ENCODE results near the gene OAF. TPM values are rescaled to one million over a fixed set of nuclear protein-coding genes. Genes with fewer than 3 reads are reported as not detected.

Gene OAF
- 13.6 TPM for total RNA-seq

DNA sequence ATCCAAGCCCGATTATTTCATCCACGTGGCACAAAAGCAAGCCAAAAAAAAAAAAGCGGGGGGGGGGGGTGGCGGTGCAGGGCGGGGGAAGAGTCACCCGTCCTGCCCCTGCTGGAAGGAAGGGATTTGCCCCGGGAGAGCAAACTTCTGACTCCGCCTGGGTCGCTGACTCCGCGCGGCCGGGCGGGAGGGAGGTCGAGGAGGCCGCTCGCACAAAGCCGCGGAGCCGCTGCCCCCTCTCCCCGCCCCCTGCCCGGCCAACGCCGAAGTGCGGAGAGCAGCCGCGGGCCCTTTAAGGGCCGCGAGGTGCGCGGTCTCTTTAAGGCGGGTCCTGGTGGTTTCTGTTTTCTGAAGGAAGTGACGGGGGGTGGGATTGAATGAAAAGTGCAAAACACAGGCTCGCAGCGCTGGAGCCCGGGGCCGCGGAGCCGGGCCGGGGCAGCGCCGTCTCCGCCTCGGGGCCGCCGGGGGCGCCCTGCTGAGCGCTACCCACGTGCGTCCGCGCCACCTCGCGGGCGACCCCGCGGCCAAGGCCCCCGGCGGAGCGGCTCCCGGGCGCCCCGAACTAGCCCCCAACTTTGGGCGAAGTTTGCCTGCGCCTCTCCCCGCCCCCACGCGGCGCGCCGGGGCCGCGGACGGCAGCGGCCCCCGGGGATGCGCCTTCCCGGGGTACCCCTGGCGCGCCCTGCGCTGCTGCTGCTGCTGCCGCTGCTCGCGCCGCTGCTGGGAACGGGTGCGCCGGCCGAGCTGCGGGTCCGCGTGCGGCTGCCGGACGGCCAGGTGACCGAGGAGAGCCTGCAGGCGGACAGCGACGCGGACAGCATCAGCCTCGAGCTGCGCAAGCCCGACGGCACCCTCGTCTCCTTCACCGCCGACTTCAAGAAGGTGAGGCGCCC is at the start of gene OAF:
OAF (plus strand) TSS at position 407 of the 896 bp plus-strand sequence; CDS start at position 655, 248 bp downstream.
- no peaks in the 10 kb centered on the region for H3K9me3 ChIP-seq (ENCODE audit: control insufficient read depth in 3 of 3, low read length in 3 of 3)
- peaks cover 2 to 42% (median 6%) of the 10 kb centered on the region in 3 donors for H3K27me3 ChIP-seq (ENCODE audit: control insufficient read depth in 3 of 3, insufficient read depth in 3 of 3, low read length in 3 of 3)
- H3K36me3 ChIP-seq (ENCODE audit: control insufficient read depth in 3 of 3, insufficient read depth in 3 of 3, low read length in 3 of 3): peaks cover 0 to 6% (median 3%) of the 10 kb centered on the region in 3 donors
- H3K27ac ChIP-seq (ENCODE audit: low read depth, low read length): peak within 1 kb of the TSS; percentile 60
- H3K9ac ChIP-seq (ENCODE audit: low read depth in 1 of 3, low read length in 3 of 3): peak within 1 kb of the TSS; percentile 59 to 82 (median 74)
- peaks cover 36 to 47% (median 40%) of the 10 kb centered on the region in 3 donors for H3K4me1 ChIP-seq (ENCODE audit: control insufficient read depth in 3 of 3, insufficient read depth in 3 of 3, low read length in 3 of 3)
- H3K4me3 ChIP-seq (ENCODE audit: low read length in 3 of 3): peak within 1 kb of the TSS; percentile 69 to 82 (median 73)

DNA sequence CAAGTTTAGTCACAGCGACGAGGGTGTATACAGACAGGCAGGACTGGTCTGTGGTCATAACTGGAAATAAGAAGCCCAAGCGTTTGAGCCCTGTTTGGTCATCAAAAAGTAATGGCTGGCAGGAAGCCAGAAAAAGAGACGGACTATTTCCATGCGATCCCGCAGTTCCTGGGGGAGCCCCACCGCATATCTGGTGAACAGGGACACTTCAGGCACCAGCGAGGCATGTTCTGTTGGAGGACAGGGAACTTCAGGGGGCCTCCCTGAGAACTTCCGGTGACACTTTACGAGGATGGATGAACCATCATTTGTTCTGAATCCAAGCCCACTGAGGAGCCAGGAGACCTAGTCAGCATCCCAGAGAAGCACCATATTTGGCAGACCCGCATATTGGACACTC is 43.2 kb upstream of the OAF start:
- Histone ChIP-seq H3K27ac (ENCODE audit: low read depth, low read length) (no peak overlapping the region), H3K27me3 (ENCODE audit: control insufficient read depth in 3 of 3, insufficient read depth in 3 of 3, low read length in 3 of 3) (peaks cover 36 to 59% (median 47%) of the 10 kb centered on the region in 3 donors), H3K4me1 (ENCODE audit: control insufficient read depth in 3 of 3, insufficient read depth in 3 of 3, low read length in 3 of 3) (peaks cover 14 to 22% (median 16%) of the 10 kb centered on the region in 3 donors), H3K9ac (ENCODE audit: low read depth in 1 of 3, low read length in 3 of 3) (no peak overlapping the region), H3K9me3 (ENCODE audit: control insufficient read depth in 3 of 3, low read length in 3 of 3) (no peaks in the 10 kb centered on the region), H3K36me3 (ENCODE audit: control insufficient read depth in 3 of 3, insufficient read depth in 3 of 3, low read length in 3 of 3) (no peaks in the 10 kb centered on the region), H3K4me3 (ENCODE audit: low read length in 3 of 3) (no peak overlapping the region)

DNA sequence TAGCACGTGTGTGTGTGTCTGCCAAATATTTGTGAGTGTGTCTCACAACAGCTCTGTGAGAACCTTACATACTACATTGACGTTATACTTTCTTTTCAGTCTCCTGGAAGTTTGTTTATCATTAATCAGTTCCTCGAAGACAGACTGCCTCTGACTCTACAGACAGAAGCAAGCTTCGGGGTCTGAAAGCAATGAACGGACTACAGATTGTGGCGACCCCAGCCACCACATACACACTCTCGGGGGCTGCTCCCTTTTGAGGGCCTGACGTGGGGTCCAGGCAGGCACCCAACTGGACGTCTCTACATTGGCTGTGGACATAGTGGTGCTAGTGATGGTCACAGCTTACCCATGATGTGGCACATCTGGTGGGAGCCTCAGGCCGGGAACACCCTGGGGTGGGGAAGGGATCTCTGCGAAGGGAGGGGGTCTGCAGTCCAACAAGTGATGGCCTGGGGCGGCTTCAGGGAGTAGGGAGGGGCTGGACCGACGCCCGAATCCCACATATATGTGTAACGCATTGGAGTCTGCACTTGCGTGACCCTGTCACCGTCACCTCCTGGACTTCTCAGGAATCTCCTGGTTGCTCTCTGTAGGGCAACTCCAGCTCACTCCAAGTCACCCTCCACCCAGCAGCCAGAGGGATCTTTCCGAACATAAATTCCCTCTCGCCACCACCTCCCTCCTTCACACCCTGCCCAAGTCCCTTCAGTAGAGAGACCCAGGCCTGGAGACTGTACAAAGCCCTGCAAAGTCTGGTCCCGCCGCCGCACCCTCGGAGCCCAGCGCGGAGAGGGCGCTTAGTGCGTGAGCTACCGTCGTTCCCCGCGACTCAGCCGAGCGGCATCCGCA is 42.5 kb upstream of the OAF start:
- Histone ChIP-seq H3K27ac (ENCODE audit: low read depth, low read length) (no peak overlapping the region), H3K9ac (ENCODE audit: low read depth in 1 of 3, low read length in 3 of 3) (peak overlapping the region in 1 of 3 donors; percentile 72)

DNA sequence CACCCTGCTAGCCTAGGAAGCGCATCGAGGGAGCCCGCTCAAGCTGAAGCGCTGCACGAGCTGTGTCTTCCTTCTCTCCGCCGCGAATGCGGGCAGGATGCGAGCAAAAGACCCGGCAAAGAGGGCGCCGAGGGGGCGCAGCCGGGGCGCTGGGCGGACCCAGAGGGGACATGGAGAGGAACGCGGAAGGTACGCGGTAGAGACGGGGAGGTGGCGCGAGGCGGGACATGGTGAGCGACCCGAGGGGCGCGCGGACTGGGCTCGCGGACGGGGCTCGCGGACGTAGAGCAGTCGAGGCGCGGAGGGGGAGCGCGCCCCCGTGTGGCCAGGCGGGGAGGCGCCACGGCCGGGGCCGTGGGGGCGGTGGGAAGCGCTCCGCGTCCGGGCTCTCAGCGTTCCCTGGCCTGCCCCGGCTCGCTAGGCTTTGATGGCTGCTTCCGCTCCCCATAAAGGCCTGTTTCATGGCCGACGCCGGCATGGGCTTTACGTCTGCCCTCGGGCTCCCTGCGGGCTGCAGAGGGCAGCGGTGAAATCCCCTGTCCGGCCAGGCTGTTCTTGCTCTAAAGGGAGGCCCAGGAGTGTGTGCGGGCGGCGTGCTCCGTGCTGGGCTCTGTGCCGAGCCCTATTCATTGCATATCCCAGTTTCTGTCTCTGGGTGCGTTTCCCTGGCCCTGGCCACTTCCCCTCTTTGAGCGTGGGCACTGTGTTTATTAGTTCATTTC is 41.7 kb upstream of the OAF start:
- Histone ChIP-seq H3K4me1 (ENCODE audit: control insufficient read depth in 3 of 3, insufficient read depth in 3 of 3, low read length in 3 of 3) (peaks cover 14 to 24% (median 17%) of the 10 kb centered on the region in 3 donors), H3K27me3 (ENCODE audit: control insufficient read depth in 3 of 3, insufficient read depth in 3 of 3, low read length in 3 of 3) (peaks cover 43 to 68% (median 48%) of the 10 kb centered on the region in 3 donors), H3K36me3 (ENCODE audit: control insufficient read depth in 3 of 3, insufficient read depth in 3 of 3, low read length in 3 of 3) (no peaks in the 10 kb centered on the region), H3K4me3 (ENCODE audit: low read length in 3 of 3) (peak overlapping the region; percentile 58 to 66 (median 65)), H3K27ac (ENCODE audit: low read depth, low read length) (no peak overlapping the region), H3K9ac (ENCODE audit: low read depth in 1 of 3, low read length in 3 of 3) (peak overlapping the region in 1 of 3 donors; percentile 72), H3K9me3 (ENCODE audit: control insufficient read depth in 3 of 3, low read length in 3 of 3) (no peaks in the 10 kb centered on the region)

More for the DNA sequence above, 42.5 kb upstream of the OAF start:
- Histone ChIP-seq H3K27me3 (ENCODE audit: control insufficient read depth in 3 of 3, insufficient read depth in 3 of 3, low read length in 3 of 3) (peaks cover 40 to 64% (median 48%) of the 10 kb centered on the region in 3 donors), H3K4me1 (ENCODE audit: control insufficient read depth in 3 of 3, insufficient read depth in 3 of 3, low read length in 3 of 3) (peaks cover 14 to 24% (median 17%) of the 10 kb centered on the region in 3 donors), H3K4me3 (ENCODE audit: low read length in 3 of 3) (peak overlapping the region; percentile 58 to 66 (median 65)), H3K36me3 (ENCODE audit: control insufficient read depth in 3 of 3, insufficient read depth in 3 of 3, low read length in 3 of 3) (no peaks in the 10 kb centered on the region), H3K9me3 (ENCODE audit: control insufficient read depth in 3 of 3, low read length in 3 of 3) (no peaks in the 10 kb centered on the region)

DNA sequence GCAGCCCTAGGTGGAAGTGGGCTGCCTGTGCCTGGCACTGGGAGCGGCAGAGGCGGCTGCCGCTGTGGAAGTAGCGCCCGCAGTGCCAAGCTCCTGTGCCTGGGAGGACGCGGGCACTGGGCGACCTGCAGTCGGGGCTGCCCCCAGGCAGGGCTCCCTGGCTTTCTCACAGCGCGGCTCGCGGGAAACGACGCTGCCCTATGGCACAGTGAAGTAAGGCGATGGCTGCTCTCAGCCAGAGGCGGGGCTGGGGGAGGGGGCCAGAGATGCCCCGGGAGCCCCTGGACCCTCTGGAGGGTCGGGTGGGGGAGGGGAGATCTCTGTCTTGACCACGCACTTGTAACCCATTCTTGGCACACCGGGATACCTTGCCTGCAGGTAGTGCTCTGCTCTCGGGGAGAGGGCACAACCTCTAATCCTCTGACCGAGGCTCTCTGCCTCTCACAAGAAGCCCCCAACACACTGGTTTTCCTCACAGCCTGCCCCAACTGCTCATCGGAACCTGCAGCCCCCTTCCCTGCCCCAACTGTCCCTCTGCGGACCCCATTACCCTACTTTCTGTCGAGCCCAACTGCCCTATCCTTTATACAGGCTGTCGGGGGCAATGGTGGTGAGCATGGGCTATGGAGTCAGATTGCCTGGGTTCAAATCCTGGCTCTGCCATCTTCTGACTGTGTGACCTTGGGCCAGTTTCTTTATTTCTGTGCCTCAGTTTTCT is 40.7 kb upstream of the OAF start:
- Histone ChIP-seq H3K27ac (ENCODE audit: low read depth, low read length) (no peak overlapping the region), H3K4me1 (ENCODE audit: control insufficient read depth in 3 of 3, insufficient read depth in 3 of 3, low read length in 3 of 3) (peaks cover 14 to 24% (median 17%) of the 10 kb centered on the region in 3 donors), H3K9me3 (ENCODE audit: control insufficient read depth in 3 of 3, low read length in 3 of 3) (no peaks in the 10 kb centered on the region), H3K4me3 (ENCODE audit: low read length in 3 of 3) (no peak overlapping the region), H3K36me3 (ENCODE audit: control insufficient read depth in 3 of 3, insufficient read depth in 3 of 3, low read length in 3 of 3) (no peaks in the 10 kb centered on the region), H3K27me3 (ENCODE audit: control insufficient read depth in 3 of 3, insufficient read depth in 3 of 3, low read length in 3 of 3) (peaks cover 43 to 68% (median 48%) of the 10 kb centered on the region in 3 donors), H3K9ac (ENCODE audit: low read depth in 1 of 3, low read length in 3 of 3) (no peak overlapping the region)

DNA sequence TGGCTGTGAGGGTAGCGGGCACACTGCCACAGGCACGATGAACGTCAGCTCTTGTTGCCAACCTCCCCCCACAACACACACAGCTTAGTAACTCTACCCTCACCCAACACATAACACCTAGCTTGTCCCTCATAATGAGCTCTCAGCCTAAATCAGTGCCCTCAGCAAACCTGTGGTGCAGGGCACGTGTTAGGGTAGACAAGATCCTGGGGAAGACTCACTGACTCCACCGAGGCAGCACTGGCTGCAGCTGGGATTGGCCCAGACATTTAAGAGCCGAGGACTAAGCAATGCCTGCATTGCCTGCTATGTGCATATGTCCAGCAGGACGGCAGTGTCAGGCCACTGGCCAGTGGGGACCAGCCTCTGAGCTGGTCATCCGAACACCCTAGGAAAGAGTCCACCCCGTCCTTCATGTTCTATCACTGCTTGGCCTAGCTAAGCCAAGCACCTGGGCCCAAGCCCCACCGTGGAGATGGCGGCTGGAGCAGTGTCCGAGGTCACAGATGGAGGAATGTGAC is 40.0 kb upstream of the OAF start:
- Histone ChIP-seq H3K4me3 (ENCODE audit: low read length in 3 of 3) (no peak overlapping the region), H3K27me3 (ENCODE audit: control insufficient read depth in 3 of 3, insufficient read depth in 3 of 3, low read length in 3 of 3) (peaks cover 43 to 73% (median 48%) of the 10 kb centered on the region in 3 donors), H3K9ac (ENCODE audit: low read depth in 1 of 3, low read length in 3 of 3) (no peak overlapping the region), H3K9me3 (ENCODE audit: control insufficient read depth in 3 of 3, low read length in 3 of 3) (no peaks in the 10 kb centered on the region), H3K27ac (ENCODE audit: low read depth, low read length) (no peak overlapping the region), H3K4me1 (ENCODE audit: control insufficient read depth in 3 of 3, insufficient read depth in 3 of 3, low read length in 3 of 3) (peaks cover 14 to 24% (median 17%) of the 10 kb centered on the region in 3 donors), H3K36me3 (ENCODE audit: control insufficient read depth in 3 of 3, insufficient read depth in 3 of 3, low read length in 3 of 3) (no peaks in the 10 kb centered on the region)

DNA sequence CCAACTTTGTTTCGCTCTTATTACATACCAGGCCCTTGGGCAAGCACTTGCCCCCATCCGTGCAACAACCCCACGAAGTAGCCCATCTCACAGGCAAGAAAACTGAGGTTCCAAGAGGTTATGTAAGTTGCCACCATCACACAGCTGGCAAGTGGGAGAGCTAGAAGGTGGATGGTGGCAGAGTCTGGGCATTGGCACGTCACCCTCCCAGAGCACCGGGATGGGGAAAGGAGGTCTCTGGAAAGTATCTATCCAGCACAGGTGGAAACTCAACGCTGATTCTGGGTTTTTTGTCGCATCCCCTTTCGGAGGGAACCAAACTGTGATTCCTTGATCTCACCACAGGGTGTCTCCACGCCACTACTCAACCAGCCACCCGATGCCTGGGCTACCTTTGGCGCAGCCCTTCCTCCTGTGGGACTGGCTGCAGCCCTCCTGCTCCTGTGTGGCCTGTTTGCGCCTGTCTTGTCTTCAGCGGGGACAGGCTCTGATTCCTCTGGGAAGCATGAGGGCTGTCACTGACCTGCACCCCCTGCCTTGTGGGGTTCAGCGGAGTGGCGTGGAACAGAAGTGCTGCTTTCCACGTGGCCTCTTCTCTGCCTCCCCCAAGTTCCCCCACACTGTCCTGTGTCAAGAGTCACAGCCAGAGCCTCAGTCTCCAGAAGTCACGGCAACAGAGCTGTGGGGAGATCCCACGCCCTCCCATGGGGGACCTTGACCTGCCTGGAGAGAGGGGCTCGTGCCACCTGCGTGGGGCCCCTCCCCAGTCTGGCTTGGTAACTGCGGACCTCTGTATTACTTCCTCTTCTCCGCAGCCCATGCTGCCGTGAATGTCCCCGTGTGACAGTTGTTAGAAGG is 38.5 kb upstream of the OAF start:
- Histone ChIP-seq H3K27me3 (ENCODE audit: control insufficient read depth in 3 of 3, insufficient read depth in 3 of 3, low read length in 3 of 3) (peaks cover 40 to 64% (median 44%) of the 10 kb centered on the region in 3 donors), H3K36me3 (ENCODE audit: control insufficient read depth in 3 of 3, insufficient read depth in 3 of 3, low read length in 3 of 3) (no peaks in the 10 kb centered on the region), H3K4me3 (ENCODE audit: low read length in 3 of 3) (peak overlapping the region in 1 of 3 donors; percentile 22), H3K27ac (ENCODE audit: low read depth, low read length) (no peak overlapping the region), H3K9me3 (ENCODE audit: control insufficient read depth in 3 of 3, low read length in 3 of 3) (no peaks in the 10 kb centered on the region), H3K4me1 (ENCODE audit: control insufficient read depth in 3 of 3, insufficient read depth in 3 of 3, low read length in 3 of 3) (peaks cover 14 to 24% (median 17%) of the 10 kb centered on the region in 3 donors), H3K9ac (ENCODE audit: low read depth in 1 of 3, low read length in 3 of 3) (no peak overlapping the region)

- Histone ChIP-seq H3K9me3 (ENCODE audit: control insufficient read depth in 3 of 3, low read length in 3 of 3) (no peaks in the 10 kb centered on the region), H3K27me3 (ENCODE audit: control insufficient read depth in 3 of 3, insufficient read depth in 3 of 3, low read length in 3 of 3) (peaks cover 33 to 56% (median 38%) of the 10 kb centered on the region in 3 donors), H3K36me3 (ENCODE audit: control insufficient read depth in 3 of 3, insufficient read depth in 3 of 3, low read length in 3 of 3) (no peaks in the 10 kb centered on the region), H3K4me3 (ENCODE audit: low read length in 3 of 3) (no peak overlapping the region), H3K4me1 (ENCODE audit: control insufficient read depth in 3 of 3, insufficient read depth in 3 of 3, low read length in 3 of 3) (peaks cover 14 to 24% (median 18%) of the 10 kb centered on the region in 3 donors), H3K9ac (ENCODE audit: low read depth in 1 of 3, low read length in 3 of 3) (no peak overlapping the region), H3K27ac (ENCODE audit: low read depth, low read length) (no peak overlapping the region)
These were observed 37.7 kb upstream of the OAF start for GRCh38 chr11:120173019-120173705.
